ENCODE results near the gene ISM2.
A peak's percentile ranks its signal among the peaks of the same experiment; 100 is the strongest.

GRCh38 chr14:77457522-77458248 is 40.9 kb downstream of the ISM2 start, which contains the start of the genes AHSA1 and VIPAS39:
- TF ChIP-seq CTCF (IDR thresholded peaks at IDR 0.05) (peak in 1 of 3 experiments; percentile 46), POLR2A (IDR thresholded peaks at IDR 0.05) (peak; percentile 58)

Data from testis (tissue), 2 donors.